Measurements from ENCODE around the gene CDC42SE2.
A peak's percentile ranks its signal among the peaks of the same experiment; 100 is the strongest.

Gene CDC42SE2

GRCh38 chr5:131405674-131406073, 141.8 kb downstream of the CDC42SE2 start:
- H3K4me3 ChIP-seq, result no peak overlapping the region
- H3K27ac ChIP-seq, result no peak overlapping the region

- H3K4me3 ChIP-seq, result no peak overlapping the region
- H3K27ac ChIP-seq, result no peak overlapping the region
Observed at GRCh38 chr5:131406076-131406475, 142.2 kb downstream of the CDC42SE2 start.

- Histone ChIP-seq H3K4me3 (no peak overlapping the region), H3K27ac (no peak overlapping the region)
Observed at GRCh38 chr5:131406975-131407638, 143.3 kb downstream of the CDC42SE2 start.

GRCh38 chr5:131413605-131414559, 150.0 kb downstream of the CDC42SE2 start:
- H3K4me3 ChIP-seq, result no peak overlapping the region
- peak overlapping the region in 4 of 21 experiments; percentile 17 to 24 (median 21) for H3K27ac ChIP-seq

GRCh38 chr5:131416729-131417128, 152.9 kb downstream of the CDC42SE2 start:
- Histone ChIP-seq H3K27ac (peak overlapping the region in 1 of 21 experiments; percentile 25), H3K4me3 (no peak overlapping the region)

- Histone ChIP-seq H3K4me3 (no peak overlapping the region), H3K27ac (no peak overlapping the region)
Observed at GRCh38 chr5:131417240-131417869, 153.5 kb downstream of the CDC42SE2 start.

GRCh38 chr5:131418846-131419245, 155.0 kb downstream of the CDC42SE2 start:
- Histone ChIP-seq H3K27ac (no peak overlapping the region), H3K4me3 (no peak overlapping the region)

GRCh38 chr5:131419877-131420276, 156.0 kb downstream of the CDC42SE2 start:
- Histone ChIP-seq H3K27ac (no peak overlapping the region), H3K4me3 (no peak overlapping the region)

GRCh38 chr5:131423056-131423455, 159.2 kb downstream of the CDC42SE2 start:
- H3K27ac ChIP-seq, result no peak overlapping the region
- H3K4me3 ChIP-seq, result no peak overlapping the region

- peak overlapping the region in 1 of 21 experiments; percentile 23 for H3K27ac ChIP-seq
Observed at GRCh38 chr5:131426011-131426410, 162.2 kb downstream of the CDC42SE2 start.

GRCh38 chr5:131430794-131431193, 166.9 kb downstream of the CDC42SE2 start:
- no peak overlapping the region for H3K4me3 ChIP-seq
- H3K27ac ChIP-seq, result no peak overlapping the region

More at GRCh38 chr5:131426011-131426410, 162.2 kb downstream of the CDC42SE2 start:
- no peak overlapping the region for H3K4me3 ChIP-seq

GRCh38 chr5:131431794-131432193, 167.9 kb downstream of the CDC42SE2 start:
- H3K4me3 ChIP-seq, result no peak overlapping the region

GRCh38 chr5:131433109-131433508, 169.3 kb downstream of the CDC42SE2 start:
- H3K4me3 ChIP-seq, result no peak overlapping the region

More at GRCh38 chr5:131431794-131432193, 167.9 kb downstream of the CDC42SE2 start:
- H3K27ac ChIP-seq, result no peak overlapping the region

GRCh38 chr5:131436081-131436480, 172.2 kb downstream of the CDC42SE2 start:
- Histone ChIP-seq H3K27ac (no peak overlapping the region), H3K4me3 (no peak overlapping the region)

More at GRCh38 chr5:131433109-131433508, 169.3 kb downstream of the CDC42SE2 start:
- no peak overlapping the region for H3K27ac ChIP-seq

- H3K27ac ChIP-seq, result no peak overlapping the region
- H3K4me3 ChIP-seq, result no peak overlapping the region
Observed at GRCh38 chr5:131441184-131441583, 177.3 kb downstream of the CDC42SE2 start.

Measured in skin epidermis (tissue), 12 donors.